Activated CD4-positive, alpha-beta T cell treated with anti-CD3 and anti-CD28 coated beads, Interleukin-2, amount 50 U/mL, for 1 hour (primary cell): ENCODE measurements around the gene APOBEC3C.
"Not testable (repeated sequence)": the region's sequence is repeated elsewhere in the genome, so short reads cannot be mapped to it uniquely, and the experiment has no call there.

Experiments
- DNase-seq: peaks from one replicate; pipeline ENCODE4 v3.0.0-alpha.2; 2020

Gene APOBEC3C

DNA sequence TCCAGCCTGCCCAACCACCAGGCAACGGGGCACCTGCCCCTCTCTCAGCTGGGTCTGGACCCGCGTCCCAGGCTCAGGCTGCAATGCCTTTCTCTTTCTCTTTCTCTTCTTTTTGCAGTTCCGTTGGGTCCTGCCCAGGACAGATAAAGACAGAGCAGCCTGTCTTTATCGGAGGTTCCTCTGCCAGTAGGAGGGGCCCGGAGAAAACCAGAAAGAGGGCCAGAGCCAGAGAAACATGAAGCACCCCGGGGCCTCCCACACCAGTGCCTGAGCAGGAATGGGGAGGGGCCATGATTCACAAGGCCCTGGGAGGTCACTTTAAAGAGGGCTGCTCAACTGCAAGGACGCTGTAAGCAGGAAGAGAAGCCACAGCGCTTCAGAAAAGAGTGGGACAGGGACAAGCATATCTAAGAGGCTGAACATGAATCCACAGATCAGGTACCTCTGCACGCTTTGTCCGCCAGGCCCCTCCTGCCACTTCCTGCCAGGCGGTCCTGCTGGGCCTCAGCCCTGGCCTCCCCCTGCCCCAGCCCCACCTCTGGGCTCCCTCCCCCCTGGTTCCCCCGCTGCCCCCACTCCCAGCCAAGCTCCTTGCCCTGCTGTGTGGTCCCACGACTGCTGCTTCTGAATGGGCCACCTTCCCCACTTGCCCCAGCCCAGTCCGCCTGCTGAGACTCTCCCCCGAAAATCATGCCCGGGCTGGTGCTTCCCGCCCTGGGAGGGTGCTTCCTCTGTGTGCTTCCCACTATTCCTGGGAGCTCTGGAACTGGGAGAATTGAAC is at the start of gene APOBEC3C:
APOBEC3C (plus strand) TSS at position 316 of the 781 bp plus-strand sequence; CDS start at position 422, 106 bp downstream.
- DNase-seq = peak; percentile 58

DNA sequence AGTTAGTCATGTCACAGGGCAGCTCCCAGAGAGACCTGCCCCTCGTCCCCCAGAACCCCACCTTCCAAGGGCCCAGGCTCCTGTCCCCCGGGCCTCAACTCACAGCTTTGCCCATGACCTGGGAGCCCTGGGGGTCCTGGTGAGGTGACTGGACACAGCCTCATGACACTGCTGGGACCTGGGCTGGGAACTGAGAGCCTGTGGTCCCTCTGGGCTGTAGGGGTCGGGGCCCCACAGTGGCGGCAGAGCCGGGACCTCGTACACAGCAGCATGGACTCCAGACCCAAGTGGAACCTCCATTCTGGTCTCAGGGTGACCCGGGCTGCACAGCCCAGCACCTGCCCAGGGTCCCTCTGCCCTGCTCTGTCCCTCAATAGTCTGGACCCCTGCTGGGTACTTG is 49.8 kb upstream of the APOBEC3C start:
- no peak for DNase-seq

DNA sequence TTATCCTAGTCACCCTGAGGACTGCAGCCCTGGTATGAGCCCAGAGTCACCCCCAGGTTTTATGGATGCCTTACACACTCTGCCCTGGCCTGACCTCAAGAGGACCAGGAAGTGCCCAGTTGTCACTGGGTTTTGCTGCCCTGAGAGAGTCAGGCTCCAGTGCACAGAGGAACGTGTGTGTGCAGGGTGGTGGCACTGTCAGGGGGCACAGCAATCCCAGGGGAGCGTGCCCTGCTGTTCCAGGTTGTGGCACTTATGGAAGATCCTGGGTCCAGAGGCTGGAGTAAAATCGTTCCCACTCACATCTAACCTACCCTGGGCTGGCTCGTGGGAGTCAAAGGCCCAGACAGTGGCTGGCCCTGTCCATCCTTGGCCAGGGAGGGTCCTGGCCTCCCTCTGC is 49.1 kb upstream of the APOBEC3C start:
- no peak for DNase-seq

DNA sequence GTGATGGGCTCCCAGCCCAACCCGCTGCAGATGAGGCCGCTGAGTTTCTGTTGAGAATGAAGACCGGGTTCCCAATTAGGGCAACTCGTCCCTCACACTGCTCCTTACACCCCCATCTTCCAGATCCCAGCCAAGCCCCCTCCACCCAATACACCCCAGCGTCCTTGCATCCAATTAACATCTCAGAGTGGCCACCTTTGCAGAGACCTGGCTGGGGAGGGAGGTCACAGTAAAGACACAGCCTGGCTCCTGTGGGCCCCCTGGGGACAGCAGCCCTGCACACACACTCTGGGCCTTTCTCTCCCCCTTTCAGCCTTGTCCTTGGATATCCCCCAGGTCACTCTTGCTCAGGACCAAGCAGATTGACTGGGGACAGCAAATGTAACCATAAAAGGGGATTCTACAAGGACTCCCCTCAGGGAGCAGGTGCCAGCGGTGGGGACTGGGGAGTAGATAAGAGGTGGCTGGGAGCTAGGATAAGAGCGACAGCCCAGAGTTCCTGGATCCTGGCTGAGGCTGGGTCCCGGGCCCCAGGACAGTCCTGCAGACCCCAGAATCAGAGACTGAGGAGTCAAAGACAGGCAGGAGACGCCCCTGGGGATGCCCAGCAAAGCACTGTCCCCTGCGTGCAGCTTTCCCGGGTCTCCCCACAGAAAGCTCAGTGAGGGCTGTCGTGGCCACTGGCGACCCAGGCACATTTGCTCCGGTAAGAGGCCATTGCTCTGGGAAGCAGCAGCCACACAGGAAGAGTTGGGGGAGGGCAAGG is 48.3 kb upstream of the APOBEC3C start:
- DNase-seq = no peak

DNA sequence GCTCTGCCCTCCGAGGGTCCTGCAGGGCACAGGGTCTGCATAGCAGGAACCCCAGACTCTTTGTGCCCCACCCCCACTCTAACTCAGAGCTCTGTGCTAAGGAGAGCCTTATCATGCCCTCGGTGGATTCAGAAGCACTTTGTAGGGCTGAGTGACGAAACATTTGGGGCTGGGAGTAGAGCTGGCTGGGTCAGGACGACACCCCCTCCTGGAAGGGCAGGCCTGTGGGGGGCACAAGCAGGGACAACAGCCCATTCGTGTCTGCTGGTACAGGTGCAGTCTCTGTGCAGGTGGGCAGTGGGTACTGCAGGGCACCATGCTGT is 47.7 kb upstream of the APOBEC3C start:
- DNase-seq = no peak

DNA sequence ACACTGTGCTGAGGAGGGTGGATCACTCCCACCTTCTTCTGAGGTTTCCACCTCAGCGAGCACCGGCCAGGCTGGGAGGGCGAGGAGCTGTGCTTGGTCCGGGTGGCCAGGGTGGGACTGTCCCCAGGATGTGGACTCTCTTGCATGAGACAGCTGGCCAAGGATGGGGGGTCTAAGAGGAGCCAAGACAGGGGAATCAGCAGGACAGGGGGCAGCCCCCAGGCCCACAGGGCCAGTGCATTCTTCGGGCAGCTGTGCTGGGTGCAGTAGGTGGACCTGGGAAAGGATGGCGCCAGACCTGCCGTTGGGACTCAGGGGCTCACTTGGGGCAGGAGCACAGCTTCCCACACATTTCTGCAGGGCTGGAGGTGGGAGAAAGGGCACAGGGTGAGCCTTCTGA is 47.1 kb upstream of the APOBEC3C start:
- DNase-seq = no peak

DNA sequence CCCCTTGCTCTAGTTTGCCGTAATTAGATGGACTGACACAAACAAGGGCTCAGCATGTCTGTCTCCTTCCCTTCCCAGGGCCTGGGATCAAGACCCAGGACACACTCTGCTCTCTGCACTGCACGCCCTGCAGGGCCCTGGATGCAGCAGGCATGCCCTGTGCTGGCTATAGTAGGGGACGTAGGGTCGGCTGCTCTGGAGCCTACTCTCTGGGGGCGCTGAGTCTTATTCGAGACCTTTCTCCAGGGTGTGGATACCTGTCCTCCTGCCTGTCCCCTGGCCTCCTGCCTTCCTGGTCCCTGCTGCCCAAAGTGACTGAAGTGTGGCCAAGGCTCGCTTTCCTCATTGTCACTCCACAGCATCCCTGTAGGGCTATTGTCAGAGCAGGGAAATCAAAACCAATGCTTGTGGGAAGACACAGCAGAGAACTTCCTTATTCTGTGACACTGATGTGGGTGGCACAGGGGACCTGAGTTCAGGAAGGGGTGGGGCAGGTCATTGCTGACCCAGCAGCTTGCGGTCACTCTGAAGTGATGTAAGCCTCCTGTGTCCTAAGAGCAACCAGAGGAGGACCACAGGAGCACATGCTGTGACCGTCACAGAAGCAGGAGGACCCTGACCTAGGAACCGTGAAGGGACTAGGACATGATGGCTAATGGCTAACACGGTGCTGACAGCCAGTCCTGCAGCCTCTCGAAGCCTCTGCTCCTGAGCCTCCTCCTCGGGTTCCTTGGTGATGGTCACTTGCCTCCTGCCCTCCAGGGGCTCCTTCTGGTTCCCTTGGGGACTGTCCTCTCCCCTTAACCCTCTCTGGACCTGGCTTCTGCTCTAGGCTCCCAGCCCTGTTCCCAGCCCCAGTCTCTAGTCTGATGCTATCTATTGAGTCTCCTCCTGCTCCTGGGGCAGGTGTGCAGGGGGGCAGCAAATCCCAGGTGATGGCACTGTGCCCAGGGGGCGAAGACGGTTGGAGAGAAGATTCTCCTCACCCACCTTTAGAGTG is 46.3 kb upstream of the APOBEC3C start:
- DNase-seq = no peak

DNA sequence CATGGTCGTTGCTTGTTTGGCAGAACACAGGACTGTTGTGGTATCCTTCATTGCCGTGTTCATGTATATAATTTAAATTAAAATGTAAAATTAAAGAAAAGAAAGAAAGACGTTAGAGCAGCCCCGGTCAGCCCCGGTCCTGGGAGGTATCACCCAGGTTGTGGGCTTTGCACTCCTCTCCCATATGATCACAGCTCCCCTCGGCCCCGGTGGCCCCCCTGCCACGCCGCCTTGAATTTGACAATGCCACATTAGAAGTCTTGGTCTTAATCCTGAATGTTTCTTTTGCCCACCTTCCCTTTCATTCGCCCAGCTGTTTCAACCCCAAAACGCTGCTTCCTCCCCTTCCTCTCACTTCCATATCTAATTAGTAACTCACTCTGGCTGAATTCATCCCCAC is 45.3 kb upstream of the APOBEC3C start:
- DNase-seq = no peak

DNA sequence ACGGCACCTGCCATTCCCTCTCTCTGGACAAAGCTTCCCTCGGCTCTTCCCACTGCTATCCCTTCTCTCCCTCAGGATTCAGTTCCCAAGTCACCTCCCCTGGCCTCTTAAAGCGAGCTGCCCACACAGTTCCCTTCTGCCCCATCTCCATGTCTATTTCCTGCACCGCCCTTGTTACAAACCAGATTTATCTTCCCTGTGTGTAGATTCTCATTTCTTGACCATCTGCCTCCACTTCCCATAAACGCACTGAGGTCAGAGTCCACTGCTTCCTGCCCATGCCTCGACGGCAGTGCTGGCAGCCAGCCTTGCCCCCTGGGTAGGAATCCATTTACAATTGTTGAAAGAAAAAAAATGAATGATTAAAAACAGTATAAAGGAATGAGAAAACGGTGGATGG is 43.5 kb upstream of the APOBEC3C start:
- no peak for DNase-seq

DNA sequence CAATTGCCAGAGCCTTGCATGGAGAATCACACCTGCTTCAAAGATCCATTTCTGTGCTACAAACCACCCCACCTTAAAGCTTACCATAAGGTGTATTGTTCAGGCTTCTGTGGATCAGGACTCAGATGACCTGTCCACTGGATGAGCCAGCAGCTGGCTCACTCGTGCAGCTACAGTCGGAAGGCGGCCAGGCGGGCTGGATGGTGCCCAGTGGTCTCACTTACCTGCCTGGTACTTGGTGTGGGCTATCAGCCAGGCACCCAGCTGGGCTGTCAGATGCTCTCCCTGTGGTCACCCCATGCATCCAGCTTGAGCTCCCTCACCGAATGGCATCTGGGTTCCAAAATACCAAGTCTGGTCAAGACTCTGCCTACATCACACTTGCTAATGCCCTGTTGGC is 42.9 kb upstream of the APOBEC3C start:
- no peak for DNase-seq

DNA sequence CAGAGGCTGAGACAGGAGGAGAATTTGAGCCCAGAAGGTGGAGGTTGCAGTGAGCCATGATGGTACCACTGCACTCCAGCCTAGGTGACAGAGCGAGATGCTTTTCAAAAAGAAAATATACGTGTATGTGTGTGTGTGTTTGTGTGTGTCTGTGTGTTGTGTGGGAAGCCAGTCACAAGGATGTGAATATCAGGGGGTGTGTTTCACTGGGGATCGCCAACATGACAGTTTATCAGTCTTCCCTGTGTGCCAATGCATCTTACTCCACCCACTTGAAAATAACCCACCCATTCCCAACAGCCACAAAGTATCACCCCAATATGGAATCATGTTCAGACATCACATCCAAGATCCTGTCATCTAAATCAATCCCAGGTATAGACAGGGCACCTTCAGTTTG is 42.3 kb upstream of the APOBEC3C start:
- no peak for DNase-seq

DNA sequence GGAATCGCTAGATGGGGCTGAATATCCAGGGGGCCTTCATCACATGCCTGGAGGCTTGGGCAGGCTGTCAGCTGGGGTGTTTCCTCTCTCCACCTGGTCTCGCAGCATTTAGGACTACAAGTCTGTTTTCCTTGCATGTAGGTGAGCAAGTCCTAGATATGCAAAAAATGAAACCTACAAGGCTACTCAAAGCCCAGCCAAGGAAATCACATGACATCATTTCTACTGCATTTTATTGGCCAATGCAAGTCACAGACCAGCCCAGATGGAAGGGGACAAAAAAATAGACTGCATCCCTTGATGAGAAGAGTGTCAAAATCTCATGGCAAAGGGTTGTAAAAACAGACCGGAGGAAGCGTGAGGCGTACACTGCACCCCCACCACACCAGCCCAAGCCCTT is 41.5 kb upstream of the APOBEC3C start:
- no peak for DNase-seq

DNA sequence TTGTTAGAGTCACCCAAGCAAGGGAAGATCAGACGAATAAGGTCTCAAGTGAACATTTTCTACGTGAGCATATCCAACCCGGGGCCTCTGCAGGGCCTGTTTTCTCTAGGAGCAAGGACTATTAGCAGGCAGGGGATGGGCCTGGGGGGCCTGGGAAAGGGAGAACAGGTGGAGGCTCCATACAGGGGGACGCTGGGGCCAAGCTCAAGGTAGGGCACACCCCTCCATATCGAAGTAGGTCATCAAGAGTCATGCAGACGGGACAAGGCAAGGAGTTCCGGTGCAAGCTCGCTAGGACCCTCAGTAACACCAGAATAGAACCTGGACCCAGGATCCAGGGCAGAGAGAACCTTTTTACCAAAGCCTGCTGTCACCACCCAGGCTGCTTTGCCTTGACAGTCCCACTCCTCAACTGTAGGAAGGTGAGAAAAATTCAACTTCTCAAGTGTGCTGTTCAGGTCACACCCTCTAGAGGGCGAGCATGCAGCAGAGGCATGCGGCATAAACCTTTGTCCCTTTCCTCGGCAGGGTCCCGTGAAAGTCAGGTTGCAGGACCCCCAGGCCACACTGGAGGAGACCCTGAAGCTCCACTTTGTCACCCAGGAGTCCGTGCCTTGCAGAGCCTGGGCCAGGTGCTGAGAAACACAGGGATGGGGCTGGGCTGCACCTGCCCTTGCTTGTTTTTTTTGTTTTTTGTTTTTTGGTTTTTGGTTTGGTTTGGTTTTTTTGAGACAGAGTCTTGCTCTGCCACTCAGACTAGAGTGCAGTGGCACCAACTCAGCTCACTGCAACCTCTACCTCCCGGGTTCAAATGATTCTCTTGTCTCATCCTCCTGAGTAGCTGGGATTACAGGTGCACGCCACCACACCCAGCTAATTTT is 40.5 kb upstream of the APOBEC3C start:
- DNase-seq = peak; percentile 40

DNA sequence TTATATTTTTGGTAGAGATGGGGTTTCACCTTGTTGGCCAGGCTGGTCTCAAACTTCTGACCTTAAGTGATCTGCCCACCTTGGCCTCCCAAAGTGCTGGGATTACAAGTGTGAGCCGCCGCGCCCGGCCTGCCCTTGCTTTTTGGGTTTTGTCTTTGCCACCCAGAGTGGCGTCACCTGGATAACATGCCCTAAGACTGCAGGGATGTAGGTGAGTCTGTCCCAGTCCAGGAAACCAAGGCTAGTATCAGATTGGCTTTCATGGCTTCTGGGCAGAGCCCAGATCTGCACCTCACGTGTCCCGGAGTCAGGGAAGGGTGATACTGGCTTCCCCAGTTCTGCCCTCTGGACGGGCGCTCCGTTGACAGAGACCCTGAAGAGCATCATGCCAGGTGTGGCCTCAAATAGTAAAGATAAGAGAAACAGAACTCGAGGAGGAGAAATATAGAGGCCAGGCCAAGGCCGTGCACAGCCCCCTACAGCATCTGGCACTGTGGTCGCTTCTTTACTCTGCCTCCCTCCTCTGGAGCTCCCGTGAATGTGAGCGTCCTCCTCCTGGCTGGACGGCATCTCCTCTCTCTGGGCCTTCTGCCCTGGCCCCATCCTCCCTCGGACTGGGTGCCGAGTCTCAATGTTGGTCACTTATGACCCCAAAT is 39.8 kb upstream of the APOBEC3C start:
- DNase-seq = no peak

DNA sequence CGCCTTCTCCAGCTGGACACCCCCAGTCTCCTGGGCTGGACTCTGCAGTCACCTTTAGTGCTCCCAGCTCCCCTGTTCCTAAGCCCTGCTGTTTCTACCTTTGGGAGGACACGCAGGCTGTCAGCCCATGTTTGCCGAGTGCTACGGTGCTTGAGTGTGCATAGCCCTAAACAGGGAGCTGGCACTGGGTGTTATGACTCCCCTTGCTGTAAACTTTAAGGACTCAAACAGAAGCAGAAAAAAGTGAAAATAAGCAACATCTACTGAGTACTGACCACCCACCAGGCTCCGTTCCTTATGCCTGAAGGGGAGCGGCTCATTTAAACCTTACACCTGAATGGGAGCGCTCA is 39.3 kb upstream of the APOBEC3C start:
- no peak for DNase-seq

DNA sequence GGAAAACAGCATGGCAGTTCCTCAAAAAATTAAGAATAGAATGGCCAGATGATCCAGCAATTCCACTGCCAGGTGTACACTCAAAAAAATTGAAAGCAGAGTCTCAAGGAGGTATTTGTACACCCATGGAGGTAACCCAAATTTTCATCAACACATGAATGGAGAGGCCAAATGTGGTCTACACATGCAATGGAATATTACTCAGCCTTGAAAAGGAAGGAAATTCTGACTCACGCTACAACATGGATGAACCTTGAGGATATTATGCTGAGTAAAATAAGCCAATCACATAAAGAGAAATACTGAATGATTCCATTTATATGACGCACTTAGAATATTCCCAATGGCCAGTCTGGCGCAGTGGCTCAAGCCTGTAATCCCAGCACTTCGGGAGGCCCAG is 36.8 kb upstream of the APOBEC3C start:
- not testable (repeated sequence) for DNase-seq

DNA sequence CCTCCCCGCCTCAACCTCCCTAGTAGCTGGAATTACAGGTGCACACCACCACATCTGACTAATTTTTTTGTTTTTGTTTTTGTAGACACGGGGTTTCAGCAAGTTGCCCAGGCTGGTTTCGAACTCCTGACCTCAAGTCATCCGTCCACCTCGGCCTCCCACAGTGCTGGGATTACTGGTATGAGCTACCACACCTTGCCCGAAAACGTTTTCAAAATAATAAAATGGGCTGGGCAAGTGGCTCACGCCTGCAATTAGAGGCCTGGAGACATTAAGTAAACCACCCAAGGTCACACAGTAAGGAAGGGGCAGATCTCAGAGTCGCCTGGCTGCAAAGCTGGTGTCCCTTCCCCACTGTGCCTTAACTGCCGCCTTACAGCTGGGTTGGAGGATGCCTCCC is 33.5 kb upstream of the APOBEC3C start:
- DNase-seq = not testable (repeated sequence)

DNA sequence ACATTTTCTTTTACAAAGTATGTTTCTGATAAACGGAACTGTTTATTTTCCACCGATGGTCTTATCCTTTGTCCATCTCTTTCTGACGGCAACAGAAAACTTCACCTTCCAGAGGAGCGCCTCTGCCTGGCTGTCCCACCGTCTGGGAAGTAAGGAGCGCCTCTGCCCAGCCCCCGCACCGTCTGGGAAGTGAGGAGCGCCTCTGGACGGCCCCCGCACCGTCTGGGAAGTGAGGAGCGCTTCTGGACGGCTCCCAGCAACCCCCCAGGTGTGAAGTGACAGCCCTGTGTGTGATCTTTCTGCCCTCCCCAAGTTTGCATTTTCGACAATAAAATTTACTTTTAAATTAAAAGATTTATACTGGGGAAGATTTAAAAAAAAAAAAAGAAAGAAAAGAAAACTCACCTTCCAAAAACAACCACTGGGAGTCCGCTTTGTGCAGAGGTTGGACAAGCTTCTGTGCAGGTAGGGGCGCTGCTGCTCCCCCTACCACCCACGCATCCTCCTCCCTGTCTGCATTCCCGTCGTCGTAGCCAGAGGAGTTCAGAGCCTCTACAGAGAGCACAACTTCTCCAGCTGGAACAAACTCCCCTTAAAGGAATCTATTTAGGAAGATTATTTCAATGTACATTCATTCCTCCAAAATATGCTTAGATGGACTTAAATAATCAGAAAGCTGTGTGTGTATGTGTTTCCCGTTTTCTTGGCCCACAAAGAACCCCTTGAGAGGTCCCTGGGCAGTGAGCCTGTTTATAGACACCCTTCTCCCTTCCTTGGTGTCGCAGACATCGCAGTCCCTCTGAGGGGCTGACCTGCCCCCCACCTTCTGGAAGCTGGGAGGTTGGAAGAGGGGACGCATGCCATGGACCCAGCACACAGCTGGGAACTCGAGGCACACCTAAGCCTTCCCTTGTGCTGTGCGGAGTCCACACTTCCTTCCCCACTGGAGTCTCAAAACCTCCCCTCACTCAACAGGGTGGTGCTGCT is 32.8 kb upstream of the APOBEC3C start:
- no peak for DNase-seq

DNA sequence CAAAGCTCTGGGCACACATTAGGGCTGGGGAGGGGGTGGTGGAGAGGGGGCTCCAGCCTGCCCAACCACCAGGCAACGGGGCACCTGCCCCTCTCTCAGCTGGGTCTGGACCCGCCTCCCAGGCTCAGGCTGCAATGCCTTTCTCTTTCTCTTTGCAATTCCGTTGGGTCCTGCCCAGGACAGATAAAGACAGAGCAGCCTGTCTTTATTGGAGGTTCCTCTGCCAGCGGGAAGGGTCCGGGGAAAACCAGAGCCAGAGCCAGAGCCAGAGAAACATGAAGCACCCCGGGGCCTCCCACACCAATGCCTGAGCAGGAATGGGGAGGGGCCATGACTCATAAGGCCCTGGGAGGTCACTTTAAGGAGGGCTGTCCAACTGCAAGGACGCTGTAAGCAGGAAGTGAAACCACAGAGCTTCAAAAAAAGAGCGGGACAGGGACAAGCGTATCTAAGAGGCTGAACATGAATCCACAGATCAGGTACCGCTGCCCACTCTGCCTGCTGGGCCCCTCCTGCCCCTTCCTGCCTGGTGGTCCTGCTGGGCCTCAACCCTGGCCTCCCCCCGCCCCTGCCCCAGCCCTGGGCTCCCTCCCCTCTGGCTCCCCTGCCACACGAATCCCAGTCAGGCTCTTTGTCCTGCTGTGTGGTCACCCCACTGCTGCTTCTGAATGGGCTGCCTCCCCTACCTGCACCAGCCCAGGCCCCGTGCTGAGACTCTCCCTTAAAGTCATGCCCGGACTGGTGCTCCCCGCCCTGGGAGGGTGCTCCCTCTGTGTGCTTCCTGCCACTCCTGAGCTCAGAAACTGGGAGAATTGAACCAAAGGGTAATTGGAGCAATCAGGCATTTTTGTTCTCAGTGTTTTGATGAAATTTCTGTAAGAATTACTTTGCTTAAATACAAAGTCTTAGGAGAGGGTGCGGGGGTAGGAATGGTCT is 31.8 kb upstream of the APOBEC3C start, which contains the start of gene APOBEC3B:
APOBEC3B (plus strand) TSS at position 356 of the 936 bp plus-strand sequence; CDS start at position 463, 107 bp downstream.
- peak; percentile 39 for DNase-seq
